GM18868 (cell line): Measurements from ENCODE around the gene MYO1B.

Source experiments
- ATAC-seq: cut with Tn5 transposase; IDR thresholded peaks from one replicate; pipeline ENCODE4 v1.9.1; 2021; ENCODE audit warnings: mild to moderate bottlenecking, moderate library complexity; ENCODE audit not compliant: unreplicated experiment

Gene MYO1B

DNA sequence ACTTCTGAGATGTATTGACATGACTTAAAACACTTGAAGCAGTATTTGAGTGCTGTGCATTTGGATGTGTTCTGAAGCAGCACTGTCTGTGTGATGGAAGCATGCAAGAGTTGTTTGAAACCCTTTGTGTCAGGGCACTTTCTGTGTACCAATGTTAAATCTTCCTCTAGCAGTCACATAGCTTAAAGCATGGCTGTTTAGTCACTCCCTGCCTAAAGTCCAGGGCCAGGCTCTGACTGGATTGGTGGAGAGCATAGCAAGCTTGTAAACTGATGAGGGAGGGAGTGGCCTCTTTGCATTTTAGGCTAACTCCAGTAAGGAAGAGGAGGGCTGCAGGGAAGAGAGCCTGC is 73.5 kb downstream of the MYO1B start:
- ATAC-seq: no peak

DNA sequence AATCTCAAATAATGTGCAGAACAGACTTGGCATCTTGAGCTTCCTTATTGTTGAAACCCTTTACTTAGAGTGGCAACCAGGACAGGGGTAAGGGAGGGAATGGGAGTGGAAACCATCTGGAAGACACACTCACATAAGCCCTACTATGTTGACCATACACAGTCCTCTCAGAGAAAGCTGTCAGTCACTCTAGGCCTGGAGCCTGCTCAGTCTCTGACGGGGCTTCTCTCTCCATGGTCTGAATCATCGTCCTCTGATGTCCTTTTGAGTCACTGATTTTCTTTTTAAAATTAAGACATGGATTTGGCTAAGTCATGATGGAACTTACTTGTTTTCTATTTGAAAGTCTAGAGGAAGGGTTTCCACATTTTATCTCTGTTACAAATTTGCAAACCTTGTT is 74.0 kb downstream of the MYO1B start:
- ATAC-seq: no peak

DNA sequence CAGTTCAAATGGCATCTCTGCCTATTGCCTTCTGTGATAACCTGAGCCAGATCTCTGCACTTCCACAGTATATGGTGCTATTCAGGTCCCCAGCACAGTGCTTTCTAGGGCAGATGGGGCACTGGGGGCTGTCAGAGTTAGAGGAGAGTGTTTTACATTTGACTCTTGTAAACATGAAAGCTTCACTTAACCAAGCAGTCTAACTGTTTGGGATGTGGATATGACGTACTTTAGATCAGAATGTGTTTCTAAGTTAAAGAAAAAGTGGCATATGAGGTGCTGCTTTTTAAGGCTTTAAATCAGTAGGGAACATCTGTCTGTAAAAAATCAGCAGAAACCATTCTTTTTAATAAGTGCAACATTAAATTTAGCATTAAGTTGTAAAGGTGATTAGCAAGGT is 75.7 kb downstream of the MYO1B start:
- ATAC-seq: no peak

DNA sequence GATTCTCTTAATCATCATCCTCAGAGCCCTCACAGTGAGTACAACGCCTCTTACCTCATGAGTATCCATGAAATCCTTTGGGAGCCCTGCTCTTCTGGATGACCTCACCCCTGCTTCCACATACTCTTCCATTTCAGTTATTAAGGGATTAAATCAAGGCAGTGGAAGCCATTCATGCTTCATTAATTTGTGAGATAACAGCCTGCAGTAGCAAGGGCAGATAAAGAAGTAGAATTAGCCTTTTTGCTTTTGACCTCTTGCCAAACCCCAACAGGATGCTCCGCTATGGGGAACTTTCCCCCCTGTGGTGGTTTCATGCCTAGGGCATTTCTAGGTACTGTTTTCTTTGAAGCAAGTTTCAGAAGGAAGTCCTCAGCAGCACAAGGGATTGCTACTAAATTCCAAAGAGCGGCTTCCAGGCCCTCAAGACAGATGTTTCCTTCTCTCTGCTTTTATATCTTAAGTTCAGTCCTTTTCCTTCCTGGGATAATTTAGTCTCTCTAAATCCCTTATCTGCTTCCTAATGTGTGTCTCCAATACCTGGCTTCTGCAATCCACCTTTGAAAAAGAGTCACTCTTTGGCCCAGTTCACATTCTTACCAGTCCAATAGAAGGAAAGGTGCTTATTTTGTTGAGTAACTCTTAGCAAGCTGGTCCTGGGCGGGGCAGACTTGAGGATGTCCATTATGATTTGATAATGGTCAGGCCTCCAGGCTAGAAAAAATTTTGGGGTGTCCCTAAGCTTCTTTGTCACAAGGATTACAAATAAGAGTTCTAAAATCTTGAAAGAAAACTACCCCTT is 76.9 kb downstream of the MYO1B start:
- peak; percentile 76 for ATAC-seq

DNA sequence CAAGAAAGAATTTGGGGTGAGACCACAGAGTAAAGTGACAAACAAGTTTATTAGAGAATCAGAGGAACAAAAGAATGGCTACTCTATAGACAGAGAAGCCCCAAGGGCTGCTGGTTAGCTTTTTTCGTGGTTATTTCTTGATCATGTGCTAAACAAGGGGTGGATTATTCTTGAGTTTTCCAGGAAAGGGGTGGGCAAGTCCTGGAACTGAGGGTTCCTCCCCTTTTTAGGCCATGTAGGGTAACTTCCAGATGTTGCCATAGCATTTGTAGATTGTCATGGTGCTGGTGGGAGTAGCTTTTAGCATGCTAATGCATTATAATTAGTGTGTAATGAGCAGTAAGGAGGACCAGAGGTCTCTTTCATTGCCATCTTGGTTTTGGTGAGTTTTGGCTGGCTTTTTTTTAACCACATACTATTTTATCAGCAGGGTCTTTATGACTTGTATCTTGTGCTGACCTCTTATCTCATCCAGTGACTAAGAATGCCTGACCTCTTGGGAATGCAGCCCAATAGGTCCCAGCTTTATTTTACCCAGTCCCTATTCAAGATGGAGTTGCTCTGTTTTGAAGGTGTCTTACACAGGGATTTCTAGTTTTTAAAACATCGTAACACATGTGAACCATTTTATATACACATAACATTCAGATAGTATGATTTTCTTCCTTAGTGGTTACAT is 77.8 kb downstream of the MYO1B start:
- no peak for ATAC-seq

DNA sequence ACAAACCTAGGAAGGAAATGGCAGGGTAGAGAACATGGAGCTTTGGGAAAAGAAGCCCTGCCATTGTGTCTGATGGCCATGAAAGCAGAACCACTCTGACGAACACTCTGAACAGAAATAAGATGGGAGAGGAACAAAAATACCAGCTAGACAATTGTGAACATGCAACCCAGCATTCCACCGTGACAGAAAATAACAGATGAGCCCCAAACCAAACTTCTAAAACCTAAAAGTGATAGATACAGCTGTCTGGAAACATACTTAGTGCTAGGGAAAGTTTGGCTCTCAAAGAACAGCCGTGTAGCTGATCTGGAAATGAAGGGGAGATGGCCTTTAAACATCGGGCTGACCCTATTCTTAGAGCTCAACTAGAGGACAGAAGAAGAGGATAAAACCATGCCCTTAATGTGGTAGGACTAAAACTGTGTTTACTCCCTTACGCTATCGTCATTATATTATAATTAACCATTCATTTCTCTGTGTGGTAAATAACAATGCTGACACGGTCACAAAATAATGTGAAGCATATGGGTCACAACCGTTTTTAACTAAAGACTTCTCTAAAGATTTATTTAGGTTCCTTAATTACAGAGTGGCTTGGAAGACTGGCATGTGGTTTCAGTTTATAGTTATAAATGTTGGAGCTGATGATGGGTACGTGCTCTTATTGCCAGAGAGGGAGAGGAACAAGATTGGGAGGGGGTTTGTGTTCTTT is 80.6 kb downstream of the MYO1B start:
- ATAC-seq: no peak

DNA sequence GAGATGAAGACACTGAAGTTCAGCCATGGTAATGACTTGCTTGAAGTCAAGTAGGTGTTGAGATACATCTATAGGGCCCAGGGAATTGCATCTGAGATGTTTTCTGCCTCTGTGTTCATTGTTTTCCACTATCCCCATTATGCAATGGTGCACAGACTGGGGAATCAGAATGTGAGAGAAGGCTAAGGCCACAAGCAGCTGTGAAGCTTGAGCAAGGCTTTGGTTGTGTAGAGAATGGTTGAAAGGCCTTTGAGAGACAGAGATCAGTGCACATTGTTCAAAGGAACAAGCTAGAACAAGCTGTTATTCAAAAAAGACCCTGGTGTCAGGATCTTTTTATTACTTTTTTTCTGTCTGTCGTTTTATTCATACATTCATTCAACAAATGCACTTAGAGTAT is 82.3 kb downstream of the MYO1B start:
- ATAC-seq: no peak

DNA sequence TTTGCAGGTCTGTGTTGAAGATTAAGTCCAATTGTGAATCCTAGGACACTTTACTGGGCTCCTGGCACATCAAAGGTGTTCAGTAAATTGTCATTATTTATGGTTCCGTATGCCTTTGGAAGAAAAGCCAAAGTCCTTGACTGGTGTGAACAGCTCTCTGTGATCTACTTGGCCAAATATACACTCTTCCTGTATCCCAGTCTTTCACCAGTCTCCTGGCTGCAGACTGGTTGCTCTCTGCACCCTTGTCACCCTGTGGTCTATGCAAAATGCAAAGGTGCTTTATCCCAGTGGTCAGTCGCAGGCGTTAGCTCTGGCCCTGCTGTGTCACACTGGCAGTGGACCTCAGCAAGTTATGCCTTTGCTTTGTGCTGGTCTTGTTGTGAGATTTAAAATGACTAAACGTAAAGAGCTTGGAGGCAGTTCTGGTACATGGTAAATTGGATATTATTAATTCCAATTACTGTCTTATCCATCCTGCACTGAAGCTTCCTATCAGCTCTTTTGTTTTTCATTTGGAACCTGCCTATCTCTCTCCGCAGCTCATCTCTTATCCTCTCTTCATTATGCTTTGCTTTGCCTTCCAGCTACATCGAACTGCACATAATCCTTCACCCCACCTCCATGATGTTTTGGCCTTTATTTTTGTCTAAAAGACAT is 83.1 kb downstream of the MYO1B start:
- ATAC-seq: no peak

DNA sequence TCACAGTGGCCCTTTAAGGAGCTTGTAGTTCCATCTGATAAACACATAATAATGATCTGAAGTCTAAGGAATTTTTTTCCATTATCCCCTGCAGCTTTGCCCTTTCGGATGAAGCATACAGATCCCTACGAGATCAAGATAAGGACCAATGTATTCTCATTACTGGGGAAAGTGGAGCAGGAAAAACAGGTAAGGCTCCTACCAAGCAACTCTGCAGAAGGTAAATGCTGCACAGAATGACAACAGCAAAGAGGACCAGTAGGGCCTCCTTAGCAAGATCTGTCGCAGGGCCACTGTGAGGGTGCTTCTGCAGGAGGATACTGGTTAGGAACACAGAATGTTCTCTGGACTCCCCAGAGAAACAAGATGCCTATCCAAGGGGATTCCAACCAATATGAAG is 84.6 kb downstream of the MYO1B start:
- ATAC-seq: no peak

DNA sequence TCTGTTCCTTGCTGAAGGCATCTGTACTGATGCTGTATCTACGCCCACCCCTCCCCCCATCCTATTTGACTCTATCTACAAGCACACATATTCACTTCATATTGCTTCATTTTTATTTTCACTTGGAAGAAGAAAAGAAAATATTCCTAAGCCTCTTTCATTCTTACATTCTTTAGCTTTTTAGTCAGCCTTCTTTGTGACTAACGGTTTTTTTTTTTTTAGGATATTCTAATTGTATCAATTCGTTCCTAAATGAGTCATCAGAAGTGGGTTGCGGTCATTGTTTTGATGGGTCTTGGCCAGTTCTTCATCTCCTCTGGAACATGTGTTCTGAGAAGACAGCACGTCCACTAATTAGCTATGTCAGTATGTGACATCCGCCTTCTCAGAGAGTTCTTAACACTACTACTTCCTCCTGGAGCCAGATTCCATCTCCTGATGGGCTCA is 88.7 kb downstream of the MYO1B start:
- no peak for ATAC-seq

DNA sequence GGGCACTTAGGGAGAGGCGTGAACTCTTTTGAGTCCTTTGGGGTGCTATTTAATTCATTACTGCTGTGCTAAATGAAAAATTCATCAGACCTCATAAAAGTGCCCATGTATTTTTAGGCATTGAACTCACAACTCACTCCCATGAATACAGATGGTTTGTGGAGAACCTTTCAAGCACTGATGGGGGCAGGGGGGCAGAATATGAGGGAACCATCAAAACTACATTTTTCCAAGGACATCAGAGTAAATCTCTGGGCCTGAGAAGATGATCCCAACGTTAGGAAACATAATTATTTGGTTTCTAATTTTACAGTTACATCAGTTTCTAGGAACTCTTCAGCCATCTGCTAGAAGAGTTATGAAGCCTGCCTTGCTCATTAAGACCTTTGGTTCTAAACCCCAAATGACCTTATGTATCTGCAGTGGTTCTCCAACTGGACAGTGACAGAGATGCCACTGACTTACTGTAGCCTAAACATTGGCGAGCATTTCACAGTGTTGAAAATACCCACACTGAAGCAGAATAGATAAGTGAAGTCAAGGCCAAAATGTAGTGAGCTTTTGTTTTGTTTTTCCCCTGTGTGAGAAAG is 90.8 kb downstream of the MYO1B start:
- ATAC-seq: no peak

DNA sequence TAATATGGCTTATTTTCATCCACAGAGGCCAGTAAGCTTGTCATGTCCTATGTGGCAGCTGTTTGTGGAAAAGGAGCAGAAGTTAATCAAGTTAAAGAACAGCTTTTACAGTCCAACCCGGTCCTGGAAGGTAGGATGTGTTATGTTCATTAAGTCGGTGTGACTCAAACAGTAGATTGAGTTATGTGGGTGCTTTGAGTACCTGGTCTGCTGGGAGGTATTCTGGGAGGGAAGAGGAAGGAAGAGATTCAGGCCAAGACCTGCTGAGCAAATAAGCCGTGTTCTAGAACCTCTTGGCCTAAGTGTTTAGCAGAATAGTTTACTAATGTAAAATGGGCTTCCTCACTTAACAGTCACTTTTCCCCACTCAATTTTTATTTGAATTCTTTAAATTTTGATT is 96.2 kb downstream of the MYO1B start:
- no peak for ATAC-seq

DNA sequence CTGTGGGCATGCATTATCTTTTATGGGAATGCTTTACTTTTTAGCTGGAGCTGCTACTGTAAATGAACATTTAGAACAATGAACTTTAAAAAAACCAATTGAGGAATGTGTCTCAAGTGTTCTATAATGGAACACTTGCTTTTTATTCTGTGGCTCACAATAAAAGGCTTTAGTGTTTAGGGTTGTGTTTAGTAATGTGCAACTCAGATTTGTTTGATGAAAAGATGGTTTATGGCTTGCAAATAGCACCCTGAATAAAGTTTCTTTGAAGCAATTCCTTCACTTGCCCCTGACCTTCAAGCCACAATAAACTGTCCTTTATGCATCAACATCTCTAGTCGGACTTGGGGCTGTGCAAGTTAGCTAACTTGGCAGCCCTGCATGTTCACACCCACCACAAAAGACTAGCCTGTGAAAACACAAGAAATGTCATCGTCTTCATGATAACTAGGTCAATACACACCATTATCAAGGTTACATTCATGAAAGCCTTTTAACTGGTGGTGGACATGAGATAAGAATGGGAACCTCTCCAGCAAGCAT is 98.7 kb downstream of the MYO1B start:
- ATAC-seq: no peak

DNA sequence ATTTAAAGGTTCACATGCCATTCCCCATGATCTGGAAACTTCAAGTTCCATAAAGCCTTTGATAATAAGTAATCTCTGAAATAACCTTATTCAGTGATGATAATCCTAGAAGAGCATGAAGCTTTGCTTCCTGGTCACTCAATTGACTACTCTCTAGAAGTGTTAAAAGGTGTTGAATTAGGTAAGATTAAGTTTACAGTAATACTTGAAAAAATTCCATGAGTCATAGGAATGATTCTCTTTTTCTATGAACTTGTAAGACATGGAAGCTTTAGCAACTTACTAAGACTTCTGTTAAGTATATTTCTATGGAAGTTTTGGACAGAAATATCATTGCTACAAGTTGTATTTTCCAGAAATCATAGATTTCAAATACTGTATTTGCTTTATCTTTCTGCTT is 100.6 kb downstream of the MYO1B start:
- ATAC-seq: no peak

DNA sequence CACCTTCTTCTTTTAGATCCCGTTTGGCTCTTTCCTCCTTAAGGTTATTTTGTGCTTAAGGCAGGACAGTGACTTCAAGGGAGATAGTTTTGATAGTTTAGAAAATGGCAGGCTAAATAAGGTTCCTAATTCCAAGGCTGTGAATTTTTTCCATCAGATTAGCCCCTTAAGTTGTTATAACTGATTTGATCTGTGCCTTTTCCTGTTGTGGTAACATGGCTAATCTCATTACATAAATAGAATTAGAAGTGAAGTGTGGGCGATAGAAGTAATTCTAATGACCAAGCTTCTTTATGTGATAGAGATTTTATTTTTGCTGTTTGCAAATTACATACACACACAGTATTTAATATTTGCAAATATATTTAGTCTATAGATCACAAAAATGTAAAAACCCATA is 102.0 kb downstream of the MYO1B start:
- ATAC-seq: no peak

DNA sequence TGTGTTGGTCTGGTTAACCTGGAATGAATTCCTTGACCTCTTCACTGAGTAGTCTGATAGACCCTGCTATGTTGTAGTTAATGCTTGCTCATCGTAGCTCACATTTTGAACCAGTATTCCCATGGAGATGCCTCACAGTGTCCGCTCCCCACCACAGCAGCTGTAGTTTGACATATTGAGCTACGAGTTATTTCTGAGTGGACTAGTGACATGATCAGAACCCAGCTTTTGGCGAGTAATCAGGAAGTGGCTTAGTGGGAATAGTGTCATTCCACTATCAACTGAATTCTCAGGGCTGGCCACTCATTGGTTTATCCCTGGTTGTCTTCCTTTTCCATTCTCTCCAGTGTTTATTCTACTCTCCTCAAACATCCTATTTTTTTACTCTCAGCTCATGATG is 102.7 kb downstream of the MYO1B start:
- ATAC-seq: no peak

DNA sequence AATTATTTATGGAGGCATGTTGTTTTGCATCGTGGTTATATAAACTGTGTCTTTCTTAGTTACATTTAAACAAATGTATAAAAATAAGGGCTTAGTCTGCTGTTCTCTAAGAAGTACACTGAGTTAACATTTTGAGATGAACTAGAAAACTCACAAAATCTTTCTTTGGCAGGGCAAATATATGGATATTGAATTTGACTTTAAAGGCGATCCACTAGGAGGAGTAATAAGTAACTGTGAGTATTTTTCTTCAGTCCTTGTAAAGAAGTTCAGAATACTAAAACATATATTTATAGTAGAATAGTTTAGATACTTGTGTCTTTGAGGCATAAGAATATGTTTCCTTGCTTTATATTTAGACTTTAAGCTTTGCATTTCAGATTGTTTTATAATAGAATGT is 104.8 kb downstream of the MYO1B start:
- no peak for ATAC-seq

DNA sequence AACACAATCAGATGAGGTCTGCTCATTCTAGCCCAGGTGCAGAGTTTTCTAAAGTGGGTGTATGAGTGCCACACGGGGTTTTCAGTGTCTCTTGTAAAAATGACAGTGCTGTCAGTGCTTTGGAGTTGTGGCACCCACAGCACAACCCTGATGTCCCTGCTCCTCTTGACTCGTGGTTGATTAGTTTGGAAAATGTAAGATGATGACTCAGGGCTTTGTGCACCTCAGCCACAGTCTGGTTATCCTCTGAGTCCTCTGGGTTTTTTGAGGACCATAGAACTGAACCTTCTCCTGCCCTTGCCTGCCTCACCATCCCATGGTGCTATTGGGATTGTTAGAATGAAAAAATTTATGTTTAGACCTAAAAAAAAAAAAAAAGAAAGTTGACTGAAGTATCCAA is 105.6 kb downstream of the MYO1B start:
- no peak for ATAC-seq

DNA sequence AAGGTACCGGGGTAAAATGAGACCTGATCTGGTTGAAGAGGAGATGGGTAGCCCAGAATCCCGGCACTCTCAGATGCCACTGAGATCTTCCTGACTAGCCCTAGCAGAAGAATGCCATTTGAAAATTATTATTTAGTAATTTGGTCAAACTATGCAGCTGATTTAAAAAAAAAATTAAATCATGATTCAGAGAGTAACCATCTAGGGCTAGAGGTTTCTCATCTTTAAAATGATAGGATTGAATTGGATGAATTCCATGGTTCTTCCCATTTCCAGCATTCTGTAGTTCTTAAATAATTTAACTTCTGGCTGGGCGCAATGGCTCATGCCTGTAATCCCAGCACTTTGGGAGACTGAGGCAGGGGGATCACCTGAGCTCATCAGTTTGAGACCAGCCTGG is 106.1 kb downstream of the MYO1B start:
- ATAC-seq: no peak

DNA sequence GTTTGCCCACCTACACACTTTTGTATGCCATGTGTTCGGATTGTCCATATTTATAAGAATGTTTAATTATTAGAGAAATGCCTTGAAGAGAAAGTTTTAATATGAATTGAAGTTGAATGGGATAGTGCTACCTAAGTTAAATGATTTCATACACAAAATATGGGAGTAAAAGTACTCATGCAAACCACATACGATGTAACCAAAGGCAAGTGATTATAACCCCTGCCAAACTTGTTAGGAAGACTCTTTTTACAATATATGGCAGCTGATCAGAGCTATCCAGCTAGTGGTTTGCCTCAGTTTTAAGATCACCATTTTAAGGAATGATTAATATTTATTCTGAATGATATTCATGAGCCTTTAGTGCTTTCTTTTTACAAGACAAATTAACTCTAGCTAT is 106.7 kb downstream of the MYO1B start:
- ATAC-seq: no peak

DNA sequence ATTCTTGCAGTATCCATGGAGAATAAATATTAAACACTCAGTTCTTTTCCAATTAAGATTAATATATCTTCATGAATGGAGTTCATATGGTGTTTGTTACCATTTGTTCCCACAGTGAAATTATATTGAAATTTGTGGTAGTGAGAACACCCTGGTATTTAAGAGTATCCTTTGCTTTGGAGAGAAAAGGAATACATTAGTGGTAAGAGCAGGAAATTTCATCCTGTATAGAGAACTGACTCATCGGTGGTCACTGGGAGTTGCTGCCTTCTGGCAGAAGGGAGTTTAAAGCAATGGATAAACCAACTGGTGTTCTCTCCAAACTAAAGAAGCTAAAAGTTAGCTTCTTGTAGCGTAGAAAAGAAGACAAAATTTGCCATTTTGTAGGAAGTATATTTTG is 107.3 kb downstream of the MYO1B start:
- no peak for ATAC-seq
